OCI-LY7 (cell line): ENCODE measurements around the gene ZMIZ1. TPM values are rescaled to one million over a fixed set of nuclear protein-coding genes. Genes with fewer than 3 reads are reported as not detected.

ENCODE experiments used
- BruUV-seq: library from RNA; stranded (reverse); fragments of 400-500 nt; replicated peaks from 2 replicates; lab custom pipeline; 2021; lab: Mats Ljungman, UMichigan
- CTCF ChIA-PET: fragments of 300-600 bp; sonication (Branson Sonifier 250); formaldehyde crosslinking; loops from one replicate; lab custom pipeline; 2022; ENCODE audit warnings: antibody characterized with exemption; ENCODE audit not compliant: unreplicated experiment; lab: Charles Lee
- POLR2A ChIA-PET: fragments of 300-600 bp; sonication (Branson Sonifier 250); formaldehyde crosslinking; loops from one replicate; lab custom pipeline; 2022; ENCODE audit warnings: antibody characterized with exemption; lab: Charles Lee
- DNase-seq: peaks from one replicate; pipeline ENCODE4 v3.0.0-alpha.2; 2015; ENCODE audit warnings: low spot score
- H2AFZ ChIP-seq: fragments of 200-600 bp; sonication (generic), shearing (Covaris generic); 2 replicates; pipeline ENCODE4 v1.6.1; 2014; ENCODE audit warnings: mild to moderate bottlenecking, antibody characterized with exemption, low read length, moderate library complexity
- H3K27ac ChIP-seq: fragments of 200-600 bp; sonication (generic); 2 replicates; pipeline ENCODE4 v1.5.1; 2014; ENCODE audit warnings: mixed run types, low read depth, mild to moderate bottlenecking, moderate library complexity, low read length, inconsistent platforms; ENCODE audit not compliant: poor library complexity, severe bottlenecking
- H3K36me3 ChIP-seq: fragments of 200-600 bp; sonication (generic); 2 replicates; pipeline ENCODE4 v1.6.1; 2014; ENCODE audit warnings: mild to moderate bottlenecking, antibody characterized with exemption, low read length, moderate library complexity, mixed read lengths; ENCODE audit not compliant: insufficient read depth
- H3K4me1 ChIP-seq: fragments of 200-600 bp; sonication (generic); 2 replicates; pipeline ENCODE4 v1.5.1; 2014; ENCODE audit warnings: mild to moderate bottlenecking, low read length; ENCODE audit not compliant: insufficient read depth, poor library complexity, severe bottlenecking
- H3K4me2 ChIP-seq: fragments of 200-600 bp; sonication (generic); 2 replicates; pipeline ENCODE4 v1.6.1; 2014; ENCODE audit warnings: mild to moderate bottlenecking, low read length
- H3K4me3 ChIP-seq: fragments of 200-600 bp; sonication (generic); 2 replicates; pipeline ENCODE4 v1.5.1; 2014; ENCODE audit warnings: mild to moderate bottlenecking, low read depth, low read length; ENCODE audit not compliant: poor library complexity, severe bottlenecking
- H3K79me2 ChIP-seq: fragments of 200-600 bp; sonication (generic); 2 replicates; pipeline ENCODE4 v1.6.1; 2016; ENCODE audit warnings: low read depth, mild to moderate bottlenecking, low read length, moderate library complexity, mixed read lengths; ENCODE audit not compliant: insufficient read depth
- H3K9me2 ChIP-seq: fragments of 200-600 bp; sonication (generic); 2 replicates; pipeline ENCODE4 v1.6.1; 2016; ENCODE audit warnings: mild to moderate bottlenecking, low read length, mixed read lengths; ENCODE audit not compliant: insufficient read depth
- H3K9me3 ChIP-seq: fragments of 200-600 bp; sonication (generic); 2 replicates; pipeline ENCODE4 v1.6.1; 2014; ENCODE audit warnings: mild to moderate bottlenecking, mixed run types, low read length, mixed read lengths
- H4K20me1 ChIP-seq: fragments of 200-600 bp; sonication (generic); 2 replicates; pipeline ENCODE4 v1.6.1; 2014; ENCODE audit warnings: mild to moderate bottlenecking, antibody characterized with exemption, low read length, moderate library complexity, mixed read lengths; ENCODE audit not compliant: insufficient read depth
- CTCF ChIP-seq: fragments of 200-600 bp; sonication (generic); conservative IDR thresholded peaks from 2 replicates; pipeline ENCODE4 v1.5.1; 2014; ENCODE audit warnings: mild to moderate bottlenecking, antibody characterized with exemption, low read length, moderate library complexity, mixed read lengths
- EZH2phosphoT487 ChIP-seq: fragments of 200-600 bp; sonication (generic); IDR thresholded peaks from 2 replicates; pipeline ENCODE4 v1.6.1; 2018; ENCODE audit warnings: low read depth, borderline replicate concordance, mild to moderate bottlenecking, mixed run types, antibody characterized with exemption, low read length, moderate library complexity, mixed read lengths
- intact Hi-C: fragments of 100-400 bp; cut with micrococcal nuclease; formaldehyde crosslinking; loops from one replicate; pipeline ENCODE4 v1.10.0; 2022; ENCODE audit not compliant: unreplicated experiment
- total RNA-seq, 2 experiments: library from RNA; depleted of rRNA in 1 of 2; stranded (reverse); fragments of >200 nt in 1 of 2; shearing (Covaris generic) in 1 of 2; gene quantifications; 2 replicates each; pipeline ENCODE4 v1.2.3, GENCODE V29; 2014 to 2022

Gene ZMIZ1
- total RNA-seq, 2 experiments from 2014 or later: 20.4 to 66.9 TPM

DNA sequence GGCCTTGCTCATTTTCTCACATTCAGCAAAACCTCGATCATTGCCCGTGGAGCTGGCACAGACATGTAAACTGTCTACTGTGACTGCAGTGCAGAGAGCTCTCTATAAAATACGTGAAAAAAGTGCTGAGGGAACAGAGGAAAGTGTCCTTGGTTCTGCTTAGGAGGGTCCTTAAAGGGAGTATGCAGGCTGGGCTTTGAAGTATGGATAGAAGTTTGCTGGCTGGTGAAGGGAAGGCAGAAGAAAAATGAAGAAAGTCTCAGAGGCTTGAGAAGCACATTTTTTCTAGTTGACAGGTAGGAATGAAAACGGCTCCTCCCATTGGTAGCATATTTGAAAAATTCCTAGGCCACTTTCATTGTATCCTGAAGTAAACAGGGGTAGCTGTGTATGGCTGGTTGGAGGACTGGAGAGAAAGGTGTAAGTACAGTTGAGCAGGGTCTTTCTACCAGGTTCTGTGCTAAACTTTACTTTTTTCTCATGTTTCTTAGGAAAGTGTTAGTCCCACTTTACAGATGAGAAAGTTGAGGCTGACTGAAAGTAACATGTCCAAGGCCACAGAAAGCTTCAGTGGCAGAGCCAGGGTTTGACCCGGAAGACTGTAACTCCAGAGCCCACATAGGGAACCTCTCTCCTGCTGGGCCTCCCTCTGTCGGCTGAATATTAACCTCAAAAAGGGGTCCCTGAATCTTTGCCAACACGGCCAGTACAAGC lies 215.5 kb downstream of the ZMIZ1 start:
- no TSS peak for BruUV-seq
- Histone ChIP-seq H2AFZ (no peak overlapping the region), H3K4me2 (peak overlapping the region; percentile 63), H3K9me3 (no peaks in the 10 kb centered on the region), H3K79me2 (peaks cover 10% of the 10 kb centered on the region; the same call in 1 of the 2 replicates), H3K36me3 (peaks cover 56% of the 10 kb centered on the region), H3K27ac (peak overlapping the region; percentile 86), H3K4me1 (peaks cover 53% of the 10 kb centered on the region), H3K4me3 (peak overlapping the region; percentile 42), H3K9me2 (no peaks in the 10 kb centered on the region), H4K20me1 (no peaks in the 10 kb centered on the region)
- ChIA-PET POLR2A (interaction anchor here (0.6 to 1.8 kb wide), 12 partner anchors 21 to 626 kb away, joined by 3 to 6 read pairs (median 4); no protein-coding TSS in a partner anchor), CTCF (no interaction called here)
- intact Hi-C loops: no loop called here
- no peak for DNase-seq
- TF ChIP-seq CTCF (no peak), EZH2phosphoT487 (no peak)

DNA sequence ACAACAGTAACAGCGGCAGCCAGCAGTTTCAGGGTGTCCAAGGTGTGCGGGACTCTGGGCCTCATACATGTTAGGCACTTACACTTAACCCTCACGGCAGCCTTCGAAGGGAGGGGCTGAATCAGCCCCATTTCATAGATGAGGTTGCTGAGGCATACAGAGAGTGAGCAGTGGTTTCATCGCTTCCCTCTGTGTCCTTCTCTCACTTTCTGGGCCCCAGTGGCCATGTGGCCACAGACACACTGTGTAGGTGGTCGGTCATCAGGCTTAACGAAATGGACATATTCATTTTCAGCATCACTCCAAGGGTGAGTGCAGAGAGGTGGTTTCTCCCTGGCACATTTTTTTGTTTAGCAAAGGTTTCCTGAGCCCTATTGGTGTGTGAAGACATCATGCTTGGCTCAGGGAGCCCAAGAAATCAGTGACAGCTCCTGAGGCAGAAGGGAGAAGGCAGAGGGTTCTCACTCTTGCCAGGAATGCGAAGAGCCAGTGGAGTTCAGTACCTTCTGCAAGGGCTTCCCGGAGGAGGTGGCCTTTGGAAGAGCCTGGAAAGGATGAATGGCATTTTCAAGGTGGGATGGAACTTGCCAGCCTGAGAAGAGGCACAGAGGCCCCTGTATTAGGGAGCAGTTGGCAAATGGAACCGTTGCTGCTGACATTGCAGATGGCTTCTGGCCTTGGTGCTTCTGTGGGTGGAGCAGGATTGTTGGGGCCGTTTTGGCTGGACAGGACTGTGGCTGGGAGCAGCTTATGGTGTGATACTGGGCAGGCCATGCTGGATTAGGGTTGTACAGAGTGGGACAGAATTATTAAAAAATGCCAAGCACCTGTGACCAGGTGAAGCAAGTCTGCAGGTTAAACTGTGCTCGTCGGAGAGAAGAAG lies 216.8 kb downstream of the ZMIZ1 start:
- Histone ChIP-seq H3K79me2 (peaks cover 10% of the 10 kb centered on the region; the same call in 1 of the 2 replicates), H3K9me2 (no peaks in the 10 kb centered on the region), H3K36me3 (peaks cover 55% of the 10 kb centered on the region), H3K4me1 (peaks cover 53% of the 10 kb centered on the region), H3K4me2 (peak overlapping the region; percentile 63), H3K27ac (peak overlapping the region; percentile 86), H3K9me3 (no peaks in the 10 kb centered on the region), H2AFZ (peak overlapping the region; percentile 41; the same call in 1 of the 2 replicates), H3K4me3 (peak overlapping the region; percentile 44), H4K20me1 (no peaks in the 10 kb centered on the region)
- BruUV-seq: no TSS peak
- peak; percentile 36 for DNase-seq
- ChIA-PET POLR2A (interaction anchor here (0.8 to 1.9 kb wide), 5 partner anchors 13 to 40 kb away, joined by 3 to 6 read pairs (median 3); no protein-coding TSS in a partner anchor), CTCF (no interaction called here)
- intact Hi-C loops: loop anchor here (1.0 kb wide), 1 partner anchor 36 kb away; no protein-coding TSS in a partner anchor
- no peak for TF ChIP-seq EZH2phosphoT487
